H9 (cell line): ENCODE measurements around the gene PIBF1. TPM values are rescaled to one million over a fixed set of nuclear protein-coding genes. Genes with fewer than 3 reads are reported as not detected.

Experiments used
- DNase-seq: peaks from one replicate; pipeline ENCODE4 v3.0.0-alpha.2; 2017
- H2AFZ ChIP-seq: one replicate; pipeline ENCODE4 v1.6.1; 2013; ENCODE audit warnings: mild to moderate bottlenecking, low read length, control low read depth, moderate library complexity
- H2AK5ac ChIP-seq: 2 replicates; pipeline ENCODE4 v1.6.1; 2013; ENCODE audit warnings: low read length, control low read depth, mixed read lengths; ENCODE audit not compliant: insufficient read length
- H2BK120ac ChIP-seq: one replicate; pipeline ENCODE4 v1.6.1; 2013; ENCODE audit warnings: low read depth, mild to moderate bottlenecking, low read length, control low read depth, inconsistent platforms; ENCODE audit not compliant: poor library complexity, severe bottlenecking
- H2BK12ac ChIP-seq: 2 replicates; pipeline ENCODE4 v1.6.1; 2013; ENCODE audit warnings: low read length, control low read depth, mixed read lengths, low read depth; ENCODE audit not compliant: insufficient read length
- H2BK15ac ChIP-seq: 2 replicates; pipeline ENCODE4 v1.6.1; 2013; ENCODE audit warnings: low read depth, low read length, control low read depth
- H2BK20ac ChIP-seq: one replicate; pipeline ENCODE4 v1.6.1; 2013; ENCODE audit warnings: low read depth, mild to moderate bottlenecking, low read length, control low read depth, inconsistent platforms; ENCODE audit not compliant: poor library complexity, severe bottlenecking
- H2BK5ac ChIP-seq: 2 replicates; pipeline ENCODE4 v1.6.1; 2013; ENCODE audit warnings: low read length, control low read depth, mixed read lengths; ENCODE audit not compliant: insufficient read length
- H3K14ac ChIP-seq: 2 replicates; pipeline ENCODE4 v1.6.1; 2013; ENCODE audit warnings: low read length, control low read depth; ENCODE audit not compliant: insufficient read depth
- H3K18ac ChIP-seq: 2 replicates; pipeline ENCODE4 v1.6.1; 2013; ENCODE audit warnings: low read depth, mild to moderate bottlenecking, mixed read lengths, low read length, control low read depth; ENCODE audit not compliant: insufficient read length
- H3K23ac ChIP-seq: 2 replicates; pipeline ENCODE4 v1.6.1; 2013; ENCODE audit warnings: low read length, control low read depth, mixed read lengths, low read depth; ENCODE audit not compliant: insufficient read length
- H3K23me2 ChIP-seq: 2 replicates; pipeline ENCODE4 v1.6.1; 2013; ENCODE audit warnings: low read depth, mild to moderate bottlenecking, mixed read lengths, low read length, control low read depth; ENCODE audit not compliant: insufficient read length, poor library complexity, severe bottlenecking
- H3K27ac ChIP-seq: 2 replicates; pipeline ENCODE4 v1.5.1; 2013; ENCODE audit warnings: low read length, control low read depth, mixed read lengths, low read depth; ENCODE audit not compliant: insufficient read length
- H3K27me3 ChIP-seq: 2 replicates; pipeline ENCODE4 v1.6.1; 2013; ENCODE audit warnings: low read length, control low read depth, inconsistent platforms; ENCODE audit not compliant: insufficient read depth
- H3K4ac ChIP-seq: 2 replicates; pipeline ENCODE4 v1.6.1; 2013; ENCODE audit warnings: low read depth, mild to moderate bottlenecking, control low read depth, inconsistent platforms, low read length, moderate library complexity
- H3K4me1 ChIP-seq: 2 replicates; pipeline ENCODE4 v1.6.1; 2013; ENCODE audit warnings: low read length, control low read depth, inconsistent platforms; ENCODE audit not compliant: insufficient read depth
- H3K4me2 ChIP-seq: 2 replicates; pipeline ENCODE4 v1.6.1; 2013; ENCODE audit warnings: low read length, control low read depth, mixed read lengths; ENCODE audit not compliant: insufficient read length, insufficient read depth
- H3K56ac ChIP-seq: 2 replicates; pipeline ENCODE4 v1.6.1; 2013; ENCODE audit warnings: low read depth, mild to moderate bottlenecking, mixed read lengths, low read length, control low read depth; ENCODE audit not compliant: insufficient read length
- H3K79me1 ChIP-seq: 2 replicates; pipeline ENCODE4 v1.6.1; 2013; ENCODE audit warnings: low read depth, mild to moderate bottlenecking, moderate library complexity, low read length, control low read depth, inconsistent platforms; ENCODE audit not compliant: insufficient read depth, poor library complexity, severe bottlenecking
- H3K79me2 ChIP-seq: 2 replicates; pipeline ENCODE4 v1.6.1; 2013; ENCODE audit warnings: low read length, control low read depth, inconsistent platforms; ENCODE audit not compliant: insufficient read depth
- H3K9ac ChIP-seq: 2 replicates; pipeline ENCODE4 v1.6.1; 2013; ENCODE audit warnings: low read length, control low read depth, mixed read lengths; ENCODE audit not compliant: insufficient read length; ENCODE audit errors: extremely low read depth
- H3K9me3 ChIP-seq: one replicate; pipeline ENCODE4 v1.6.1; 2013; ENCODE audit warnings: low read depth, low read length, inconsistent platforms; ENCODE audit not compliant: control insufficient read depth
- H3T11ph ChIP-seq: one replicate; pipeline ENCODE4 v1.6.1; 2013; ENCODE audit warnings: mild to moderate bottlenecking, low read length, control low read depth, inconsistent platforms
- H4K20me1 ChIP-seq: one replicate; pipeline ENCODE4 v1.6.1; 2013; ENCODE audit not compliant: control insufficient read depth, insufficient read length, insufficient read depth
- H4K5ac ChIP-seq: 2 replicates; pipeline ENCODE4 v1.6.1; 2013; ENCODE audit warnings: low read depth, mild to moderate bottlenecking, mixed read lengths, low read length, control low read depth; ENCODE audit not compliant: insufficient read length
- H4K8ac ChIP-seq: replicated peaks from 2 replicates; pipeline ENCODE4 v1.6.1; 2013; ENCODE audit warnings: low read length, control low read depth, mixed read lengths, low read depth; ENCODE audit not compliant: insufficient read length
- H4K91ac ChIP-seq: 2 replicates; pipeline ENCODE4 v1.6.1; 2013; ENCODE audit warnings: low read depth, mild to moderate bottlenecking, moderate library complexity, mixed read lengths, low read length, control low read depth; ENCODE audit not compliant: insufficient read length
- H3K27ac Mint-ChIP-seq, 3 experiments: 2 replicates in 2 of 3; 3 replicates in 1 of 3; pipeline ENCODE4 v1.8.0; 2020 to 2021; ENCODE audit warnings: mixed read lengths in 3 of 3, mild to moderate bottlenecking in 1 of 3, moderate library complexity in 1 of 3
- H3K27me3 Mint-ChIP-seq: 2 replicates; pipeline ENCODE4 v1.8.0; 2021; ENCODE audit warnings: low read depth, mild to moderate bottlenecking, moderate library complexity, mixed read lengths
- H3K36me3 Mint-ChIP-seq, 3 experiments: 2 replicates in 2 of 3; 3 replicates in 1 of 3; pipeline ENCODE4 v1.8.0; 2020 to 2021; ENCODE audit warnings: low read depth in 3 of 3, mixed read lengths in 3 of 3; ENCODE audit not compliant: insufficient read depth in 1 of 3
- H3K4me1 Mint-ChIP-seq, 2 experiments: 2 replicates each; pipeline ENCODE4 v1.8.0; 2020; ENCODE audit warnings: mixed read lengths in 2 of 2
- H3K4me3 Mint-ChIP-seq, 2 experiments: 2 replicates in 1 of 2; 3 replicates in 1 of 2; pipeline ENCODE4 v1.8.0; 2020 to 2021; ENCODE audit warnings: mild to moderate bottlenecking in 2 of 2, mixed read lengths in 2 of 2, moderate library complexity in 1 of 2
- H3K9me3 Mint-ChIP-seq, 2 experiments: 2 replicates in 1 of 2; 3 replicates in 1 of 2; pipeline ENCODE4 v1.8.0; 2020; ENCODE audit warnings: mild to moderate bottlenecking in 2 of 2, mixed read lengths in 2 of 2, moderate library complexity in 1 of 2
- CTCF ChIP-seq: fragments of 200-600 bp; sonication (generic); conservative IDR thresholded peaks from 3 replicates; pipeline ENCODE4 v1.8.0; 2021; ENCODE audit warnings: antibody characterized with exemption, mild to moderate bottlenecking
- WGBS: extraction: QIAGEN DNeasy Blood & Tissue Kit; methylation state at CpG from one replicate; pipeline ENCODE4 v1.1.7; 2013; ENCODE audit warnings: missing lambda C conversion rate, low lambda C conversion rate, mixed read lengths; ENCODE audit not compliant: insufficient read length; ENCODE audit errors: extremely low coverage; 5-methylcytosine and 5-hydroxymethylcytosine counted together
- total RNA-seq: library from RNA; stranded (reverse); gene quantifications from 2 replicates; pipeline ENCODE4 v1.2.1, GENCODE V29; 2021

Gene PIBF1
- total RNA-seq, 1 experiment from 2014 or later = 12.7 TPM

GRCh38 chr13:72886272-72887067, 104.5 kb downstream of the PIBF1 start:
- no peak overlapping the region for H2AFZ ChIP-seq
- Mint-ChIP-seq H3K4me3 (no peak overlapping the region), H3K4me1 (no peaks in the 10 kb centered on the region), H3K27ac (no peak overlapping the region), H3K27me3 (no peaks in the 10 kb centered on the region), H3K9me3 (peaks cover 0 to 4% of the 10 kb centered on the region in 2 experiments; a peak in 1 of 5 replicates), H3K36me3 (peaks cover 4 to 5% (median 5%) of the 10 kb centered on the region in 3 experiments; a peak in 3 of 7 replicates)
- no peak overlapping the region for H2BK15ac ChIP-seq
- TF ChIP-seq CTCF = no peak
- H2AK5ac ChIP-seq = no peak overlapping the region
- H3T11ph ChIP-seq = no peak overlapping the region
- no peak overlapping the region for H3K4me2 ChIP-seq
- no peaks in the 10 kb centered on the region for H3K4me1 ChIP-seq
- no peak overlapping the region for H3K4ac ChIP-seq
- H3K14ac ChIP-seq = no peak overlapping the region
- no peaks in the 10 kb centered on the region for H3K79me1 ChIP-seq
- H2BK12ac ChIP-seq = no peak overlapping the region
- no peaks in the 10 kb centered on the region for H4K20me1 ChIP-seq
- H2BK120ac ChIP-seq = no peak overlapping the region
- no peak overlapping the region for H2BK20ac ChIP-seq
- no peak overlapping the region for H3K9ac ChIP-seq
- no peaks in the 10 kb centered on the region for H3K27me3 ChIP-seq
- DNase-seq = no peak
- WGBS = no CpG with 5 or more reads among the region's 5 CpGs
- H4K8ac ChIP-seq = no peak overlapping the region
- no peak overlapping the region for H3K56ac ChIP-seq
- H4K5ac ChIP-seq = no peak overlapping the region
- H2BK5ac ChIP-seq = no peak overlapping the region
- H4K91ac ChIP-seq = no peak overlapping the region
- H3K27ac ChIP-seq = no peak overlapping the region
- no peak overlapping the region for H3K18ac ChIP-seq
- H3K23ac ChIP-seq = no peak overlapping the region
- no peaks in the 10 kb centered on the region for H3K79me2 ChIP-seq
- H3K9me3 ChIP-seq = no peaks in the 10 kb centered on the region
- no peaks in the 10 kb centered on the region for H3K23me2 ChIP-seq
